ENCODE measurements around the gene LEO1. TPM values are rescaled to one million over a fixed set of nuclear protein-coding genes. Genes with fewer than 3 reads are reported as not detected.

LEO1 gene
- total RNA-seq: 7.7 TPM

DNA sequence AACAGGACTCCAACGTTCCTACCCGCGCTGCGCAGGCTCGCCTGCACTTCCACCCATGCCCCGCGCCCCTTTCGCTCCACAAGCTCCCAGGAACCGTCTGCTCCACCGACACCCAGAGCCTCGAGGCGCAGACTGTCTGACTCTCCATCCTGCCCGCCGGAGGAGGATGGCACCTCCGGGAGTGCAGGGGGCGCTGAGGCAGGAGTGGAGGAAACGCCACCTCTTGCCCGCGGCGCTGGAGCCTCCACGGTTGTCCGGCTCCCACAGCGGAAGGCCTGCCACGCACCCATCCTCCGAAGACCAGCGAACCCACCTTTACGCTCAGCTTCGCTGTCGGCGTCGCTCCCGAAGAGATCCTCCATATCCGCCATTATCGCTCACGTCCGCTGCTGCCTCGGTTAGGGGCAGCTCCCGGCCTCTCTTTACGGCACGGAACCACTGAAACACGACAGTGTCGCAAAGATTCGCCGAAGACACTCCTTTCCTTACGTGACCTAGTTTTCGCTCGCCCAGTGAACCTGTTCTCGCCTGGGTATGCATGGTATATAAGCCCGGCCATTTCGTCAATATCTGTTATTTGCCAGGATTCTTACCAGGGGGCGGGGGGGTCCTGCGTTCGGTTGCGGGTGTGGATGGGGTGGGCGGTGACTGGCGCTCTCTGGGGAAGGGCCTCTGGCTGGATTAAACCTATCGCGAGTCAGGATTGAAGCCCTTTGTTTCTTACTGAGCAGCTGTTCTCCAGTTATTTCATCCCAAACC, at the start of gene LEO1:
Gene LEO1 (minus strand): TSS at position 404 of the 759 bp plus-strand sequence. CDS start 33 bp downstream, at position 371.
- peaks cover 7% of the 10 kb centered on the region for H3K9me3 ChIP-seq (ENCODE audit: low read depth, low read length)
- peaks cover 21% of the 10 kb centered on the region for H3K4me1 ChIP-seq (ENCODE audit: insufficient read depth, low read length)
- H3K4me3 ChIP-seq (ENCODE audit: low read length): peak within 1 kb of the TSS; percentile 86
- no peaks in the 10 kb centered on the region for H3K27me3 ChIP-seq (ENCODE audit: insufficient read depth, low read length)

DNA sequence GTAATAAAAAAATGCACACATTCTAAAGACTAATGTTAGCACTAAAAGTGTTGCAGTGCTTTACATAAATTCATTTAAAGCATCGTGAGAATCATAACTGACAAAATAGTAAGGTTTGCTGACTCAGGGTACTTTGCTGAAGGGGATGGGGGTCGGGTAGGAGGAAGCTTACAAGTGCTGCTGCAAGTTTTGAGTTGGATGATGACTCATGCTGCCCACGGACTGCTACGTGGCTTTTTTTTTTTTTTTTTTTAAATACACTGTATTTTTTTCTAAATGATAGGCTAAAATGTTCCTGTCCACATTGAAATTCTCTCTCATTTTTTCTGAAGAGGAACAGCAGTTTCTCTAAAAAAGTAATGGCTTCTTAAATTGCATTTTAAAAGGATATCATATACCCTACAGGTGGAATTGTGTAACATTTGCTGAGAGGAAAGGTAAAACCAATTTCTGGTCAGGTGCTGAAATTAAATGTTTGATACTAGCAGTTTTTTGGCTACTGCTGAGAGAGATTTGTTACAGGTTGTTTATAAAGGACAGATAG, 49.6 kb upstream of the LEO1 start:
- no peaks in the 10 kb centered on the region for H3K9me3 ChIP-seq (ENCODE audit: low read depth, low read length)
- H3K27me3 ChIP-seq (ENCODE audit: insufficient read depth, low read length): no peaks in the 10 kb centered on the region
- no peak overlapping the region for H3K4me3 ChIP-seq (ENCODE audit: low read length)
- peaks cover 34% of the 10 kb centered on the region for H3K4me1 ChIP-seq (ENCODE audit: insufficient read depth, low read length)

DNA sequence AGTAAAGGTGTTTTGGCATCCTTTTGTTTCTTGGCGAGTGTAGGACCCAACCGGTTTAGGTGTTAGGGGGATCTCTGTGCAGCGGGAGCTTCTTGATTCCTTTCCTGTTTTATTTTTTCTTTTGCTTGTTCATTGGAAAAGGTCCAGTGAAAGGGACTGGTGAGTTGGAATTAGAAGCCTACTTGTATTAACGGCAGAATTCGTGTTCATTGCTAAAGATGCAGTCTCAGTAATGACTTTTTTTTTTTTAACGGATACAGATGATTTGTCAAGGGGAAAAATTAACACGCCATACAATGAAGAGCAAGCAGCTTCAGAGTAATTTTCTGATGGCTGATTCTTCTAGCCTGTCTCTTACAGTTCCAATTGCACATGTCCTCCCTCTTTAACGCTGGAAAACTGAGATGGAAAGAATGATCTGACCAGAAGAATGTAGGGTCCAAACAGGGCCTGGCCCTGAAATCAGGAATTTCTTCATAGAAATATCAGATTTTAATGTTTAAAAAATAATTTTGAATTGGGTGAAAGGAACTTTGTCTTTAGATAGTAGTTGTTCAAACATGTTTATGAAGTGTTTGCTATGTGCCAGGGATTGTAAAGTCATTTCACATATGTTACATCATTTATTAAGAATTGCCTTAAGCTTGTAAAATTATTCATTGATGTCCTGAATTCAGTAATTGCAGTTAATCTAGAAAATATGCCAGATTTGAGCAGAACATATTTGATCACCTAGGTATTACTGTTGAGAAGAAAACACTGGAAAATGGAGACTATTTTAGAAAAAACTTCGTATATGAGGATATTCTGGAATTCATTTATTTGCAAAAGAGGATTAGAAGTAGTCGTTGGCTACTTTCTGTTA, 48.9 kb upstream of the LEO1 start:
- H3K27me3 ChIP-seq (ENCODE audit: insufficient read depth, low read length): no peaks in the 10 kb centered on the region
- H3K4me3 ChIP-seq (ENCODE audit: low read length): peak overlapping the region; percentile 78
- no peaks in the 10 kb centered on the region for H3K9me3 ChIP-seq (ENCODE audit: low read depth, low read length)
- peaks cover 40% of the 10 kb centered on the region for H3K4me1 ChIP-seq (ENCODE audit: insufficient read depth, low read length)

DNA sequence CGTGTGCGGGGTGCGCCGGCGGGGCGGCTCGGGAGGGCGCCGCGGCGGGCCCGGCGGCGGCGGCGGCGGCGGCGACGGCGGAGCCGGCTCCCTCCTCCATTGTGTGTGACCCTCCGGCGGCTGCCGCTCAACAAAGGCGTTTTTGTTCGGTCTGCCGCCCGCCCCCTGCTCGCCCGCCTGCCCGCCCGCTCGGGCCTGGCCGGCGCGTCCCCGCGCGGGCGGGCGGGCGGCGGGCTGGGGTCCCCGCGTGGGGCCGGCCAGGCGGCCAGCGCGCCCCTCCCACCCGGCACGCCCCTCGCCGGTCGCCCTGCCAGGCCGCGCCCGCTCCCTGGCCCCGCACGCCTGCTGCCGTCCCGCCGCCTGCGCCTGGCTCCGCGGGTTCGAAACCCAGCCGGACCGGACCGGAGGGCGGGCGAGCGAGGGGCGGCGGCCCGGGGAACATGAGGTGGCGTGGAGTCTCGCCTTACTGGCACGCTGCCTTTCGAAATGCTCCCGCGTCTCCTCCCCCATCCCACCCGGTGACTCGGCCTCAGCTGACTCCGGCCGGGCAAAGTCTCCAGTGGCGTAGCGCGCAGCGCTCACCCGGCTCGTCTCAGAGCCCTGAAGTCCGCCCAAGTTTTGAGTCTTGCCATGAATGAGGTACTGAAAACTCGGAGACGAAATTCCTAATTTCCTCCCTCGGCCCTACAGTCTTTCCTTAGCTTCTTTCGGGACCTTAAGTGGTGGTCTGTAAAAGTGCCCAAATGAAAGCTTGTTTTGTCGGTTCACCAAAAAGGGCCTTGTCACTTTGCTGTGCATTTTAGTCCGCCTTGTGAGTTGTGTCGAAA, 48.0 kb upstream of the LEO1 start:
- peak overlapping the region; percentile 78 for H3K4me3 ChIP-seq (ENCODE audit: low read length)
- H3K9me3 ChIP-seq (ENCODE audit: low read depth, low read length): no peaks in the 10 kb centered on the region
- peaks cover 48% of the 10 kb centered on the region for H3K4me1 ChIP-seq (ENCODE audit: insufficient read depth, low read length)
- no peaks in the 10 kb centered on the region for H3K27me3 ChIP-seq (ENCODE audit: insufficient read depth, low read length)

DNA sequence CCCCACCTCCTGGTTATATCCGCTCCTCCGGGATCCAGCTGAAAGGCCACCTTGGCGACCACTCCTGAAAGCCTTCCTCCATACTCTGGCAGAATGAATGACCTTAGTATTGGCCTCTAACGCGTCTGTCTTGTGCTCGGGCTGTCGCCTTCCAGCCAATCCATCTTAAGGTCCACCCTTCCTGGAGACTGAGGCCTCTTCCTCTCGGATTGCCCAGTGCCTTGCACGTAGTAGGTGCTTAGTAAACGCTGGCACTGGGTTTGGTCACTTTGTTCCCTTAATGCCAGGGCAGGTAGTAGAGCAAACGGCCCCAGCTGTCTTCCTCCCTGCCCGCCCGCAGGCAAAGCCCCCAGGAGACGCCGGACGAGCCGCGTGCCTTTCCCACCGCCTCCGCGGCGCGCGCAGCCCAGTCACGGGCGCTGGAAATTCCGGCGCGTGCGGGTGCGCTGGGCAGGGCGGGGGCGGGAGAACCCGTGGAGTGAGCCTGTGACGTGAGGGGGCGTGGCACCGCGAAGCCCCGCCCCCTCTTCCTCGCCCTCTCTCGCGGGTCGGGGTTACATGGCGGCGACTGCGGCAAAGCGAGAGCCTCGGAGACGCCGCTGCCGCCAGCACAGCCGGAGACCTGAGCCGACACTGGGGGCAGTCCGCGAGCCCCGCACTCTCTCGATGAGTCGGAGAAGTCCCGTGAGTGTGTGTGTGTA, 47.3 kb upstream of the LEO1 start, which contains the start of gene MAPK6:
Gene MAPK6 (plus strand): TSS at position 527 of the 701 bp plus-strand sequence. CDS start 27,242 bp downstream, outside the sequence.
- peaks cover 56% of the 10 kb centered on the region for H3K4me1 ChIP-seq (ENCODE audit: insufficient read depth, low read length)
- H3K9me3 ChIP-seq (ENCODE audit: low read depth, low read length): no peaks in the 10 kb centered on the region
- peak within 1 kb of the TSS; percentile 78 for H3K4me3 ChIP-seq (ENCODE audit: low read length)
- no peaks in the 10 kb centered on the region for H3K27me3 ChIP-seq (ENCODE audit: insufficient read depth, low read length)

DNA sequence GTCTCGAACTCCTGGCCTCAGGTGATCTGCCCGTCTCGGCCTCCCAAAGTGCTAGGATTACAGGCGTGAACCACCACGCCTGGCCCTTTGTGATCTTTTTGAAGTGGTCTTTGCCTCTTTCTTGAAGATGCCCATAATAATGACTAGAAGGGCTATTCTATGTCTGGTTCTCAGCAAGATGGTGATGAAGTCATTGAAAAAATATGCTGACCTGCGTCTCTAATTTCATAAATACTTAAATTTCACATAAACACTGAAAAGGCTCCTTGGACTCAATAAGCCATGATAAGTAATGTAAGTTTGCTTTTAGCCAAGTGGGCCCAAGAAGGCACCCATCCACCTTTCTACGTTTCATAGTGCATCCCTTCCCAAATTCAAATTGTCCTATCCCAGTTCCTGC, 46.7 kb upstream of the LEO1 start:
- Histone ChIP-seq H3K4me1 (ENCODE audit: insufficient read depth, low read length) (peaks cover 62% of the 10 kb centered on the region), H3K9me3 (ENCODE audit: low read depth, low read length) (no peaks in the 10 kb centered on the region), H3K4me3 (ENCODE audit: low read length) (no peak overlapping the region), H3K27me3 (ENCODE audit: insufficient read depth, low read length) (no peaks in the 10 kb centered on the region)

DNA sequence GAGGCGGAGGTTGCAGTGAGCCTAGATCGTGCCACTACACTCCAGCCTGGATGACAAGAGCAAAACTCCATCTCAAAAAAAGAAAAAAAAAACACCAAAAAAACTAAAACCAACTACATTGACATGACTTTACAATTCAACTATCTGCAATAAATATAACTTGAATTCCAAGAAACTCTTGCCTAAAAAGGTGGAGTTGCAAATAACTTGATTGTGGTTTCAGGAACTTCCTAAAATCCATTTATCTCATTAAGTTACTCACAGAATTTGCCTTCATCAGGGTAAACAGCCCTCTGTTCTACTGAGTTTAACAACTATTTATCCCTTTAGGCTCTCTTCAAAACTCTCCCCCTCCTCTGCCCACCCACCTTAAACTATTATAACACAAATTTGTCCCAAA, 44.7 kb upstream of the LEO1 start:
- Histone ChIP-seq H3K4me3 (ENCODE audit: low read length) (no peak overlapping the region), H3K27me3 (ENCODE audit: insufficient read depth, low read length) (no peaks in the 10 kb centered on the region), H3K4me1 (ENCODE audit: insufficient read depth, low read length) (peaks cover 58% of the 10 kb centered on the region), H3K9me3 (ENCODE audit: low read depth, low read length) (no peaks in the 10 kb centered on the region)

DNA sequence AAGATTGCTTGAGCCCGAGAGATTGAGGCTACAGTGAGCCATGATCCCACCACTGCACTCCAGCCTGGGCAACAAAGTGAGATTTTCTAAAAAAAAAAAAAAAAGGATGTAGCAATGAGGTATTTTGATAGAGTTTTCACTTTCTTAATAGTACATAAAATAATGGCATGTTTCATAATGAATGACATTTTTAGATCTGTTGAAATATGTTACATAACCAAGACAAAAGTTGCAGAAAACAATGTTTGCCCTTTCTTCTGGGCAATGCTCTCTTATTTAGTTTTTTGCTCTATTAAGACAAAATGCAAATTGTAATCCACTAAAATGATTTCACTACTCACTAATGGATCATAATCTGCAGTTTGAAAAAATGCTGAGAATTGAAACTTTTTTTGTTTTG, 43.0 kb upstream of the LEO1 start:
- Histone ChIP-seq H3K4me3 (ENCODE audit: low read length) (no peak overlapping the region), H3K4me1 (ENCODE audit: insufficient read depth, low read length) (peaks cover 44% of the 10 kb centered on the region), H3K27me3 (ENCODE audit: insufficient read depth, low read length) (no peaks in the 10 kb centered on the region), H3K9me3 (ENCODE audit: low read depth, low read length) (no peaks in the 10 kb centered on the region)

DNA sequence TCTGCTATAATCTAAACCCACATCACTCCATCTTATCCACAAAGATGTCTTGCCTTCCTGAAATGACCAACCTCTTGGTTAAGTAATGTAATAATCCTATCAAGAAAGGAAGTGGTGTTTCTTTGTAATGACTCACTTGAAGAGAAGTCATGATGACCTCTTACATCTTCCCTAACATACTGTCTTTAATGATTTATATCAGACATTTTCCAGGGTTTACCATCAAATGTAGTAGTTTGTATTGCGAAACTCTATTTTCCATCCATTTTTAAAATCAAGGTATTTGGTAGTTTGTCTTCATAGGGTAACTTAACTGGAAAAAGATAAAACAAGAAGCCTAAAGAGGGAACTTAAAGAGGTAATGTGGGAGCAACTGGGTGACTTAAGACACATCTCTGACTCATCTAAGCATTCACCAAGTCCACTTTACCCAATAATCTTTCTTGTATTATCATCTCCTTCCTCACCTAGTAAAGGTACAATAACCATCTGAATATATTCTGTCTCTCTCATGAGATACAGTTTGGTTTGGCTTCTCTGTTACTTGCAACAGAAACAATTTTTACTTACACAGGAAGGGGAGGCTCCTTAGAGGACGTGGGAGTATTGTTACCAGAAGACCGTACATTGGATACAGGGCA, 41.7 kb upstream of the LEO1 start:
- H3K4me1 ChIP-seq (ENCODE audit: insufficient read depth, low read length): peaks cover 47% of the 10 kb centered on the region
- H3K4me3 ChIP-seq (ENCODE audit: low read length): no peak overlapping the region
- no peaks in the 10 kb centered on the region for H3K27me3 ChIP-seq (ENCODE audit: insufficient read depth, low read length)
- no peaks in the 10 kb centered on the region for H3K9me3 ChIP-seq (ENCODE audit: low read depth, low read length)

DNA sequence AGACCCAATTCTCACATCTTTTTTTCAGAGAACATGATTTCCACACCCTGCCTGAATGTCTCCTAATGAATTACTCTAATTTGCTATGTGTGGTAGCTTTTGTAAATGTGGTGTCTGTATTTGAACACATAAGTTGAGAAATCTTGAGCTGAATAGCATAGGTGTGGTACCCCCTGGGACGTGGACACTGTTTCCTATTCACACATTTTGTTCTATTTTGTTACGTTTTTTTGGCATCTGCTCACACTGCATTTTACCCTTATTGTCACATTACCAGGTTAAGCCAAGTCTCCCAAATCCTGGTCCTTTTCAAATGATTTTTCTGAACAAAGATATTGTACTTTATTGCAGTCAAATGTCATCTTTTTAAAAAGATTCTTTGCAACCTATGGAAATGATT, 40.6 kb upstream of the LEO1 start:
- H3K4me1 ChIP-seq (ENCODE audit: insufficient read depth, low read length): peaks cover 51% of the 10 kb centered on the region
- H3K9me3 ChIP-seq (ENCODE audit: low read depth, low read length): no peaks in the 10 kb centered on the region
- H3K27me3 ChIP-seq (ENCODE audit: insufficient read depth, low read length): no peaks in the 10 kb centered on the region
- H3K4me3 ChIP-seq (ENCODE audit: low read length): no peak overlapping the region

DNA sequence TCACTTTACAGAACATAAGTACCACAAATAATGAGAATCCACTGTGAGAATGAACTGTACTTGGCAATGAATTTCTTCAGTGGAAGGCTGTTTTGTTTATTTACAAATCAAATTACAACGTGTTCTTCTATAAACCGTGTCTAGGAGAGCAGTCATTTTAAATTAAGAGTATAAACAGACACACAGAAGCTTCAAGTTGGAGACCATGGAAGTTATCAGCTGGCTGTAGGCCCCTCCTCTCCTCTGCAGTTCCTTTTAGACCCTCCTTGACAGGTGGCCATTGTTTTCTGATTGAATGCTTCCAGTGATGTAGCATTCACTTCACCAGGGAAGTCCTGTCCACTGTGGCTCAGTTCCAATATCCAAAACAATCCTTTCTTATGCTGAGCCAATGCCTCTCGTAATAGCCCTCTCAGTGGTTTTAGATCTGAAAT, 40.1 kb upstream of the LEO1 start:
- Histone ChIP-seq H3K4me1 (ENCODE audit: insufficient read depth, low read length) (peaks cover 55% of the 10 kb centered on the region), H3K9me3 (ENCODE audit: low read depth, low read length) (no peaks in the 10 kb centered on the region), H3K27me3 (ENCODE audit: insufficient read depth, low read length) (no peaks in the 10 kb centered on the region), H3K4me3 (ENCODE audit: low read length) (no peak overlapping the region)

DNA sequence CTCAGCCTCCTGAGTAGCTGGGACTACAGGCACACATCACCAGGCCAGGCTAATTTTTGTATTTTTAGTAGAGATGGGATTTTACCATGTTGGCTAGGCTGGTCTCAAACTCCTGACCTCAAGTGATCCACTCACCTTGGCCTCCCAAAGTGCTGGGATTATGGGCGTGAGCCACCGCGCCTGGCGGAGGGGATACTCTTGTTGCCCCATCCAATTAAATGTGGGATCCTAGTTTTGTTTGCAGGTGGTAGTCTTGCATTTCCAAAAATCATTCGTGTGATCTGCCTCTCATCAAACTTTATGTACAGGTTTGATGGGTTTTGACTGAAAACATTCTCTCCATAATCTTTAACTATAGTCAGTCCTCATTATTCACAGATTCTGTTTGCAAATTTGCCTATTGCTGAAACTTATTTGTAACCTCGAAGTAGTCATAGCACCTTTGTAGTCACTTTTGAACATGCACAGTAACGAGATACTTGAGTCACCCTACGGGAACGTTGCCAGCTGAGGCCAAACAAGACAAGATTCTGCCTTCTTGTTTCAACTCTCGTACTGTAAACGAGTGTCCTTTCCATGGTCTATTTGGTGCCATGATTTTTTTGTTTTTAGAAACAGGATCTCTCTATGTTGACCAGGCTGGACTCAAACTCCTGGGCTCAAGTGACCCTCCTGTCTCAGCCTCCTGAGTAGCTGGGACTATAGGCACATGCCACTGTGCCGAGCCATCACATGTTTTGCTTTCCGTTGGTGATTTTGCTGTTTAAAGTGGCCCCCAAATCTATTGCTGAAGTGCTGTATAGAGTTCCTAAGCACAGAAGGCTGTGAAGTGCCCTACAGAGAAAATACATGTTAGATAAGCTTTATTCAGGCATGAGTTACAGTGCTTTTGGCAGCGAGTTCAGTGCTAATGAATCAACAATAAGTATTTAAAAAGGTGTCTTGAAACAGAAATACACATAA, 39.3 kb upstream of the LEO1 start:
- Histone ChIP-seq H3K4me3 (ENCODE audit: low read length) (no peak overlapping the region), H3K9me3 (ENCODE audit: low read depth, low read length) (no peaks in the 10 kb centered on the region), H3K4me1 (ENCODE audit: insufficient read depth, low read length) (peaks cover 51% of the 10 kb centered on the region), H3K27me3 (ENCODE audit: insufficient read depth, low read length) (no peaks in the 10 kb centered on the region)

All from mononuclear cell (primary cell).